OCI-LY3 (cell line): ENCODE results near the gene XRRA1.

Source experiments
- EZH2phosphoT487 ChIP-seq: fragments of 200-600 bp; shearing (Covaris generic); IDR thresholded peaks from 2 replicates; pipeline ENCODE4 v1.6.1; 2018; ENCODE audit warnings: antibody characterized with exemption, mixed run types, low read depth
- TF ChIP-seq, protein P1 (sequence below): fragments of 200-600, 300-600 bp; sonication (generic); IDR thresholded peaks from 2 replicates; pipeline ENCODE4 v1.5.1; 2014; ENCODE audit warnings: antibody characterized with exemption, low read length, low read depth

DNA sequence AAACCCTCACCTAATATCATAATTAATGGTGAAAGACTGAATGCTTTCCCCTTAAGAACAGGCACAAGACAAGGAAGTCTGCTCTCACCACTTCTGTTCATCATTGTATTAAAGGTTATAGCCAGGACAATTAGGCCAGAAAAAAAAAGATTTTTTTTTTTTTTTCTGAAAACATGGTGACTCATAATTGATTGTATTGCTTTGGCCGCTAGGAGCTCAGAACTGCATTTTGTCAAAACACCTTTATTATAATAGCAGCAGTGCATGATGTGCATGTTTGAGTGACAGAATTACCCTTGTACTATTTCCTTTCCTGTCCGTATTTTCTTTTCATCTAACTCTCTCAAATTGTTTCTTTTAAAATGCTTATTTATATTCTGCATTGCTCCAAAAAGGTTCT lies 102.1 kb downstream of the XRRA1 start:
- TF ChIP-seq, protein P1, sequence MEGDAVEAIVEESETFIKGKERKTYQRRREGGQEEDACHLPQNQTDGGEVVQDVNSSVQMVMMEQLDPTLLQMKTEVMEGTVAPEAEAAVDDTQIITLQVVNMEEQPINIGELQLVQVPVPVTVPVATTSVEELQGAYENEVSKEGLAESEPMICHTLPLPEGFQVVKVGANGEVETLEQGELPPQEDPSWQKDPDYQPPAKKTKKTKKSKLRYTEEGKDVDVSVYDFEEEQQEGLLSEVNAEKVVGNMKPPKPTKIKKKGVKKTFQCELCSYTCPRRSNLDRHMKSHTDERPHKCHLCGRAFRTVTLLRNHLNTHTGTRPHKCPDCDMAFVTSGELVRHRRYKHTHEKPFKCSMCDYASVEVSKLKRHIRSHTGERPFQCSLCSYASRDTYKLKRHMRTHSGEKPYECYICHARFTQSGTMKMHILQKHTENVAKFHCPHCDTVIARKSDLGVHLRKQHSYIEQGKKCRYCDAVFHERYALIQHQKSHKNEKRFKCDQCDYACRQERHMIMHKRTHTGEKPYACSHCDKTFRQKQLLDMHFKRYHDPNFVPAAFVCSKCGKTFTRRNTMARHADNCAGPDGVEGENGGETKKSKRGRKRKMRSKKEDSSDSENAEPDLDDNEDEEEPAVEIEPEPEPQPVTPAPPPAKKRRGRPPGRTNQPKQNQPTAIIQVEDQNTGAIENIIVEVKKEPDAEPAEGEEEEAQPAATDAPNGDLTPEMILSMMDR, result no peak
- TF ChIP-seq EZH2phosphoT487, result no peak
